ENCODE results near the gene PRDM16.
"Not testable (repeated sequence)": the region's sequence is repeated elsewhere in the genome, so short reads cannot be mapped to it uniquely, and the experiment has no call there.

The PRDM16 gene

GRCh38 chr1:3285106-3285740 is 216.2 kb downstream of the PRDM16 start (continued):
- no peak for TF ChIP-seq ZNF513 (tag by site-specific recombination; IDR thresholded peaks at IDR 0.05)
- no peak for TF ChIP-seq ZNF658 (tag by site-specific recombination; IDR thresholded peaks at IDR 0.05)
- no peak for TF ChIP-seq KLF17 (tag by site-specific recombination; IDR thresholded peaks at IDR 0.05)
- TF ChIP-seq ZNF596 (tag by site-specific recombination; IDR thresholded peaks at IDR 0.05): no peak
- TF ChIP-seq TSHZ1 (tag by site-specific recombination; IDR thresholded peaks at IDR 0.05; ENCODE audit: borderline replicate concordance): no peak

- H3K4me3 ChIP-seq (ENCODE audit: low read depth, low read length); H3K4me1 ChIP-seq (ENCODE audit: control insufficient read depth, insufficient read depth, low read length); POLR2A ChIA-PET; H3K27ac ChIP-seq (ENCODE audit: extremely low read depth, low read depth, low read length); H3K9me3 ChIP-seq (ENCODE audit: control insufficient read depth, insufficient read depth, low read depth, low read length); H3K36me3 ChIP-seq (ENCODE audit: control insufficient read depth in 2 of 2, insufficient read depth in 1 of 2, low read length in 2 of 2); CTCF ChIA-PET: not testable (repeated sequence)
Observed at GRCh38 chr1:3287095-3287494, 218.1 kb downstream of the PRDM16 start.

GRCh38 chr1:3287656-3288160 is 218.7 kb downstream of the PRDM16 start:
- CTCF ChIA-PET: interaction anchor here (0.6 kb wide), 1 partner anchor 32 kb away, joined by 3 read pairs; no protein-coding TSS in a partner anchor
- H3K36me3 ChIP-seq (ENCODE audit: control insufficient read depth in 2 of 2, insufficient read depth in 1 of 2, low read length in 2 of 2): no peaks in the 10 kb centered on the region
- no peak overlapping the region for H3K4me3 ChIP-seq (ENCODE audit: low read depth, low read length)

GRCh38 chr1:3289502-3289901 is 220.5 kb downstream of the PRDM16 start:
- TF ChIP-seq ZNF623 (tag by site-specific recombination; IDR thresholded peaks at IDR 0.05): peak; percentile 87
- no peak for TF ChIP-seq GLIS2 (tag by site-specific recombination; IDR thresholded peaks at IDR 0.05)
- ChIA-PET CTCF (no interaction called here), POLR2A (no interaction called here)
- Histone ChIP-seq H3K27ac (ENCODE audit: extremely low read depth, low read depth, low read length) (no peak overlapping the region), H3K4me3 (ENCODE audit: low read depth, low read length) (no peak overlapping the region), H3K9me3 (ENCODE audit: control insufficient read depth, insufficient read depth, low read depth, low read length) (no peaks in the 10 kb centered on the region), H3K36me3 (ENCODE audit: control insufficient read depth in 2 of 2, insufficient read depth in 1 of 2, low read length in 2 of 2) (no peaks in the 10 kb centered on the region), H3K4me1 (ENCODE audit: control insufficient read depth, insufficient read depth, low read length) (no peaks in the 10 kb centered on the region)

More at GRCh38 chr1:3287656-3288160, 218.7 kb downstream of the PRDM16 start:
- Histone ChIP-seq H3K27ac (ENCODE audit: extremely low read depth, low read depth, low read length) (no peak overlapping the region), H3K9me3 (ENCODE audit: control insufficient read depth, insufficient read depth, low read depth, low read length) (no peaks in the 10 kb centered on the region), H3K4me1 (ENCODE audit: control insufficient read depth, insufficient read depth, low read length) (no peaks in the 10 kb centered on the region)
- POLR2A ChIA-PET: no interaction called here
- TF ChIP-seq SCRT1 (tag by site-specific recombination; IDR thresholded peaks at IDR 0.05; ENCODE audit: borderline replicate concordance) (no peak), EGR2 (tag by site-specific recombination; IDR thresholded peaks at IDR 0.05; ENCODE audit: low read depth) (no peak), ZNF239 (tag by site-specific recombination; IDR thresholded peaks at IDR 0.05) (no peak)
